Retinal pigment epithelial cell (primary cell): ENCODE results near the gene CCT8L2.
"Not testable (repeated sequence)": the region's sequence is repeated elsewhere in the genome, so short reads cannot be mapped to it uniquely, and the experiment has no call there.

Experiments used
- DNase-seq: peaks from one replicate; pipeline ENCODE4 v3.0.0-alpha.2; 2010; ENCODE audit warnings: low read depth
- H3K4me3 ChIP-seq: 2 replicates; pipeline ENCODE4 v1.5.1; 2011; ENCODE audit warnings: mild to moderate bottlenecking, low read length, control low read depth, moderate library complexity
- TF ChIP-seq, protein P1 (sequence below): conservative IDR thresholded peaks from 2 replicates; pipeline ENCODE4 v1.5.1; 2011; ENCODE audit warnings: low read depth, low read length, control low read depth, inconsistent platforms

Gene CCT8L2

DNA sequence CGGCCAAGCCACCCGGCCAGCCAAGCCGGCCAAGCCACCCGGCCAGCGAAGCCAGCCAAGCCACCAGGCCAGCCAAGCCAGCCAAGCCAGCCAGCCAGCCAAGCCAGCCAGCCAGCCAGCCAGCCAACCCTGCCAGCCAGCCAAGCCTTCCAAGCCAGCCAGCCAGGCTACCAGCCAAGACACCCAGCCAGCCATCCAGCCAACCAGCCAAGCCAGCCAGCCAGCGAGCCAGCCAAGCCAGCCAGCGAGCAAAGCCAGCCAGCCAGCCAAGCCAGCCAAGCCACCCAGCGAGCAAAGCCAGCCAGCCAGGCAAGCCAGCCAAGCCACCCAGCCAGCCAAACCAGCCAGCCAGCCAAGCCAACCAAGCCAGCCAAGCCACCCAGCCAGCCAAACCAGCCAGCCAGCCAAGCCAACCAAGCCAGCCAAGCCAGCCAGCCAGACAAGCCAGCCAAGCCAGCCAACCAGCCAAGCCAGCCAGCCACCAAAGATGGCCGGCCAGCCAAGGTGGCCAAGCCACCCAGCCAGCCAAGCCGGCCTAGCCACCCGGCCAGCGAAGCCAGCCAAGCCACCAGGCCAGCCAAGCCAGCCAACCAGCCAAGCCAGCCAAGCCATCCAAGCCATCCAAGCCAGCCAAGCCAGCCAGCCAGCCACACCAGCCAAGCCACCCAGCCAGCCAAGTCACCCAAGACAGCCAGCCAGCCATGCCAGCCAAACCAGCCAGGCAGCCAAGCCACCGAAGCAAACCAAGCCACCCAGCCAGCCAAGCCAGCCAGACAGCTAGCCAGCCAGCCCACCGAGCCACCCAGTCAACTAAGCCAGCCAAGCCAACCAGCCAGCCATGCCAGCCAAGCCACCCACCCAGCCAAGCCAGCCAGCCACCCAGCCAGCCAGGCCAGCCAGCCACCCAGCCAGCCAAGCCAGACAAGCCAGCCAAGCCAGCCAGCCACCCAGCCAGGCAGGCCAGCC is 28.8 kb downstream of the CCT8L2 start:
- DNase-seq, result no peak
- H3K4me3 ChIP-seq, result no peak overlapping the region
- TF ChIP-seq, protein P1, sequence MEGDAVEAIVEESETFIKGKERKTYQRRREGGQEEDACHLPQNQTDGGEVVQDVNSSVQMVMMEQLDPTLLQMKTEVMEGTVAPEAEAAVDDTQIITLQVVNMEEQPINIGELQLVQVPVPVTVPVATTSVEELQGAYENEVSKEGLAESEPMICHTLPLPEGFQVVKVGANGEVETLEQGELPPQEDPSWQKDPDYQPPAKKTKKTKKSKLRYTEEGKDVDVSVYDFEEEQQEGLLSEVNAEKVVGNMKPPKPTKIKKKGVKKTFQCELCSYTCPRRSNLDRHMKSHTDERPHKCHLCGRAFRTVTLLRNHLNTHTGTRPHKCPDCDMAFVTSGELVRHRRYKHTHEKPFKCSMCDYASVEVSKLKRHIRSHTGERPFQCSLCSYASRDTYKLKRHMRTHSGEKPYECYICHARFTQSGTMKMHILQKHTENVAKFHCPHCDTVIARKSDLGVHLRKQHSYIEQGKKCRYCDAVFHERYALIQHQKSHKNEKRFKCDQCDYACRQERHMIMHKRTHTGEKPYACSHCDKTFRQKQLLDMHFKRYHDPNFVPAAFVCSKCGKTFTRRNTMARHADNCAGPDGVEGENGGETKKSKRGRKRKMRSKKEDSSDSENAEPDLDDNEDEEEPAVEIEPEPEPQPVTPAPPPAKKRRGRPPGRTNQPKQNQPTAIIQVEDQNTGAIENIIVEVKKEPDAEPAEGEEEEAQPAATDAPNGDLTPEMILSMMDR, result no peak

DNA sequence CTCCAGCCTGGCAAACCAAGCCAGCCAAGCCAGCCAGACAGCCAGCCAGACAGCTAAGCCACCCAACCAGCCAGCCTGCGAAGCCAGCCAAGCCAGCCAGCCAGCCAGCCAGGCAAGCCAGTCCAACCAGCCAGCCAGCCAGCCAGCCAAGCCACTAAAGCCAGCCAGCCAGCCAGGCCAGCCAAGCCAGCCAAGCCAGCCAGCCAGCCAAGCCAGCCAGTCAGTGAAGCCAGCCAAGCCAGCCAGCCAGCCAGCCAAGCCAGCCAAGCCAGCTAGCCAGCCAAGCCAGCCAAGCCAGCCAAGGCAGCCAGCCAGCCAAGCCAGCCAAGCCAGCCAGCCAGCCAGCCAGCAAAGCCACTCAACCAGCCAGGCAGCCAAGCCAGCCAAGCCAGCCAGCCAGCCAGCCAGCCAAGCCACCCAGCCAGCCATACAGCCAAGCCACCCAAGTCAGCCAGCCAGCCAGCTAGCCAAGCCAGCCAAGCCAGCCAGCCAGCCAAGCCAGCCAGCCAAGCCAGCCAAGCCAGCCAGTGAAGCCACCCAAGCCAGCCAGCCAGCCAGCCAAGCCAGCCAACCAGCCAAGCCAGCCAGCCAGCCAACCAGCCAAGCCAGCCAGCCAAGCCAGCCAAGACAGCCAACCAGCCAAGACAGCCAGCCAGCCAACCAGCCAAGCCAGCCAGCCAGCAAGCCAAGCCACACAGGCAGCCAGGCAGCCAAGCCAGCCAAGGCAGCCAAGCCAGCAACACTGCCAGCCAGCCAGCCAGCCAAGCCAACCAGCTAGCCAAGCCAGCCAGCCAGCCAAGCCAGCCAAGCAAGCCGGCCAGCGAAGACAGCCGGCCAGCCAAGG is 29.7 kb downstream of the CCT8L2 start:
- TF ChIP-seq, protein P1, result no peak

DNA sequence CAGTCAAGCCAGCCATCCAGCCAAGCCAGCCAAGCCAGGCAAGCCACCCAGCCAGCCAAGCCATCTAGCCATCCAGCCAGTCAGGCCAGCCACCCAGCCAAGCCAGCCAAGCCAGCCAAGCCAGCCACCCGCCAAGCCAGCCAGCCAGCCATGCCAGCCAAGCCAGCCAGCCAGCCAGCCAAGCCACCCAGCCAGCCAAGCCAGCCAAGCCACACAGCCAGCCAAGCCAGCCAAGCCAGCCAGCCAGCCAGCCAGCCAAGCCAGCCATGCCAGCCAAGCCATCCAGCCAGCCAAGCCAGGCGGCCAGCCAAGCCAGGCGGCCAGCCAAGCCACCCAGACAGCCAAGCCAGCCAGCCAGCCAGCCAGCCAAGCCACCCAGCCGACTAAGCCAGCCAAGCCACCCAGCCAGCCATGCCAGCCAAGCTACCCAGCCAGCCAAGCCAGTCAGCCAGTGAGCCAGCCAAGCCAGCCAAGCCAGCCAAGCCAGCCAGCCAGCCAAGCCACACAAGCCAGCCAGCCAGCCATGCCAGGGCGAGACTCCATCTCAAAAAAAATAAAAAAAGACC is 31.4 kb downstream of the CCT8L2 start:
- not testable (repeated sequence) for DNase-seq, H3K4me3 ChIP-seq

More for the DNA sequence above, 29.7 kb downstream of the CCT8L2 start:
- DNase-seq, result no peak
- no peak overlapping the region for H3K4me3 ChIP-seq

DNA sequence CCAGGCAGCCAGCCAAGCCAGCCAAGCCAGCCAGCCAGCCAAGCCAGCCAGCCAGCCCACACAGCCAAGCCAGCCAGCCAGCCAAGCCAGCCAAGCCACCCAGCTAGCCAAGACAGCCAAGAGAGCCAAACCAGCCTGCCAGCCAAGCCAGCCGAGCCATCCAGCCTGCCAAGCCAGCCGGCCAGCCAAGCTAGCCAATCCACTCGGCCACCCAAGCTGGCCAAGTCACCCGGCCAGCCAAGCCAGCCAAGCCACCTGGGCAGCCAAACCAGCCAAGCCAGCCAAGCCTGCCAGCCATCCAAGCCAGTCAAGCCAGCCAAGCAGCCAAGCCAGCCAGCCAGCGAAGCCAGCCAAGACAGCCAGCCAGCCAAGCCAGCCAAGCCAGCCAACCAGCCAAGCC is 32.0 kb downstream of the CCT8L2 start:
- not testable (repeated sequence) for H3K4me3 ChIP-seq, DNase-seq

DNA sequence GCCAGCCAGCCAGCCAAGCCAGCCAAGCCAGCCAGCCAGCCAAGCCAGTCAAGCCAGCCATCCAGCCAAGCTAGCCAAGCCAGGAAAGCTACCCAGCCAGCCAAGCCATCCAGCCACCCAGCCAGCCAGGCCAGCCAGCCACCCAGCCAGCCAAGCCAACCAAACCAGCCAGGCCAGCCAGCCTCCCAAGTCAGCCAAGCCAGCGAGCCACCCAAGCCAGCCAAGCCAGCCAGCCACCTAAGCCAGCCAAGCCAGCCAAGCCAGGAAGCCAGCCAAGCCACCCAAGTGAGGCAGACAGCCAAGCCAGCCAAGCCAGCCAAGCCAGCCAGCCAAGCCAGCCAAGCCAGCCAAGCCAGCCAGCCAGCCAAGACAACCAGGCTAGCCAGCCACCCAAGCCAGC is 32.6 kb downstream of the CCT8L2 start:
- H3K4me3 ChIP-seq, DNase-seq: not testable (repeated sequence)

DNA sequence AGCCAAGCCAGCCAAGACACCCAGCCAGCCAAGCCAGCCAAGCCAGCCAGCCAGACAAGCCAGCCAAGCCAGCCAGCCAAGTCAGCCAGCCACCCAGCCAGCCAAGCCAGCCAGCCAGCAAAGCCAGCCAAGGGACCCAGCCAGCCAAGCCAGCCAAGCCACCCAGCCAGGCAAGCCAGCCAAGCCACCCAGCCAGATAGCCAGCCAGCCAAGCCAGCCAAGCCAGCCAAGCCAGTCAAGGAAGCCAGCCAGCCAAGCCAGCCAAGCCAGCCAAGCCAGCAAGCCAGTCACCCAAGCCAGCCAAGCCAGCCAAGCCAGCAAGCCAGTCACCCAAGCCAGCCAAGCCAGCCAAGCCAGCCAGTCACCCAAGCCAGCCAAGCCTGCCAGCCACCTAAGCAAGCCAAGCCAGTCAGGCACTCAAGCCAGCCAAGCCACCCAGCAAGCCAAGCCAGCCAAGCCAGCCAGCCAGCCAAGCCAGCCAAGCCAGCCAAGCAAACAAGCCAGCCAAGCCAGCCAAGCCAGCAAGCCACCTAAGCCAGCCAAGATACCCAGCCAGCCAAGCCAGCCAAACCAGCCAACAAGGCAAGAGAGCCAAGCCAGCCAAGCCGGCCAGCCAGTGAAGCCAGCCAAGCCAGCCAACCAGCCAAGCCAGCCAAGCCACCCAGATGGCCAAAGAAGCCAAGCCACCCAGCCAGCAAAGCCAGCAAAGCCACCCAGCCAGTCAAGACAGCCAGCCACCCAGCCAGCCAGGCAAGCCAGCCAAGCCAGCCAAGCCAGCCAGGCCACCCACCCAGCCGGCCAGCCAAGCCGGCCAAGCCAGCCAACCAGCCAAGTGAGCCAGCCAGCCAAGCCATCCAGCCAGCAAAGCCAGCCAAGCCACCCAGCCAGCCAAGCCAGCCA is 33.3 kb downstream of the CCT8L2 start:
- TF ChIP-seq, protein P1, result no peak
- DNase-seq, result no peak
- no peak overlapping the region for H3K4me3 ChIP-seq

DNA sequence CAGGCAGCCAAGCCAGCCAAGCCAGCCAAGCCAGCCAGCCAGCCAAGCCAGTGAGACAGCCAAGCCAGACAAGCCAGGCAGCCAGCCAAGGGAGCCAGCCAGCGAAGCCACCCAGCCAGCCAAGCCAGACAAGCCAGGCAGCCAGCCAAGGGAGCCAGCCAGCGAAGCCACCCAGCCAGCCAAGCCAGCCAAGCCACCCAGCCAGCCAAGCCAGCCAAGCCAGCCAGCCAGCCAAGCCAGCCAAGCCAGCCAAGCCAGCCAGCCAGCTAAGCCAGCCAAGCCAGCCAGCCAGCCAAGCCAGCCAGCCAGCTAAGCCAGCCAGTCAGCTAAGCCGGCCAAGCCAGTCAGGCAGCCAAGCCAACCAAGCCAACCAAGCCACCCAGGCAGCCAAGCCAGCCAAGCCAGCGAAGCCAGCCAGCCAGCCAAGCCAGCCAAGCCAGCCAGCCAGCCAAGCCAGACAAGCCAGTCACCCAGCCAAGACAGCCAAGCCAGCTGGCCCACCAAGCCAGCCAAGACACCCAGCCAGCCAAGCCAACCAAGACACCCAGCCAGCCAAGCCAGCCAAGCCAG is 34.1 kb downstream of the CCT8L2 start:
- DNase-seq, H3K4me3 ChIP-seq: not testable (repeated sequence)

DNA sequence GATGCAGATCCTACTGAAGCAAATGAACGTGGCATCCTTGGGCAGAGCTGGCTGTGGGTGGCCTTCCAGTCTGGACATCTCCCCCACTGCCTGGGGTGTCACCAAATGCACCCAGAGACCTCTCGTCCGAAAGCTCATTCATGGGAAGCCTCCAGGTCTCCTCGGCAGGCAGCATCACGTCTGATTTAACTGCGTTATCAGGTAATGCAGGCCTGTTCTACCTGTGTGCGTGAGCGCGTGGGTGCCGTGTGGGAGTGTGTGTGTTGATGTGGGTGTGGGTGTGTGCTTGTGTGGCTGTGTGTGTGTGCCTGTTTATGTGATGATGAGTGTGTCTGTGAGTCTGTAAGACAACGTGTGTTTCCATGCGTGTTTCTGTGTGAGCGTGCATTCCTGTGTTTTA is 35.1 kb downstream of the CCT8L2 start:
- not testable (repeated sequence) for DNase-seq, H3K4me3 ChIP-seq

DNA sequence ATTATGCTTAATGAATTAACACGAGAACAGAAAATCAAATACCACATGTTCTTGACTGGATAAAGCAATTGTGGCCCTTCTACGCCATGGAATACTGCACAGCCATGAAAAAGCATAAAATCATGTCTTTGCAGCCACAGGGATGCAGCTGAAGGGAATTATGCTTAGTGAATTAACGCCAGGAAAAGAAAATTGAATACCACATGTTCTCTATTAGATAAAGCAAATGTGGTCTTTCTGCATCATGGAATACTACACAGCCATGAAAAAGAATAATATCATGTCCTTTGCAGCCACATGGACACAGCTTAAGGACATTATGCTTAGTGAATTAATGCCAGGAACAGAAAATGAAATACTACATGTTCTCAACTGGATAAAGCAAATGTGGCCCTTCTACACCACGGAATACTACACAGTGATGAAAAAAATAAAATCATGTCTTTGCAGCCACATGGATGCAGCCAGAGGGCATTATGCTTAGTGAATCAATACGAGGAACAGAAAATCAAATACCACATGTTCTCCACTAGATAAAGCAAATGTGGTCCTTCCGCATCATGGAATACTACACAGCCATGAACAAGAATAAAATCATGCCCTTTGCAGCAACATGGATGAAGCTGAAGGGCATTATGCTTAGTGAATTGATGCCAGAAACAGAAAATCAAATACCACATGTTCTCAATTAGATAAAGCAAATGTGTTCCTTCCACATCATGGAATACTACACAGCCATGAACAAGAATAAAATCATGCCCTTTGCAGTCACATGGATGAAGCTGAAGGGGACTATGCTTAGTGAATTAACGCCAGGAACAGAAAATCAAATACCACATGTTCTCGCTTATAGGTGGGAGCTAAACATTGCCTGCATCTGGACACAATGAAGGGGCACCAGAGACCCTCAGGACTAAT is 37.3 kb downstream of the CCT8L2 start:
- not testable (repeated sequence) for H3K4me3 ChIP-seq, DNase-seq

DNA sequence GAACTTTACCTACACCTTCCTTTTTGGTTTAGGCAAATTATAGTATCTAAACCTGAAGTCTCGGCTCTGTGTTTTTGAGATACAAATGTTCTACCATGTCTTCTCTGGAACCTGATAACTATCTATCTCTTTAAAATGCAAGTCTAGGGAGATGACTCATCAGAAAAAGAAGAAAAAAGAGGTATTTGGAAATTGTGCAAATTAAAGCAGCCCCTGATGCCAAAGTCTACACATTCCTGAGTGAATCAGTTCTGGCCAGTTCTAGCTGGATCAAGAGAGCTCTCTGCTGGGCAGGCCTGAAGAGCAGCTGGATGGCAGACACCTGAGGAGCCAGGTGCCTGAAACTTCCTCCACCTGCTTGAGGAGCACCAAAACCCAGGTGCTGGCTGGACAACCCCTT is 49.3 kb downstream of the CCT8L2 start:
- not testable (repeated sequence) for H3K4me3 ChIP-seq, DNase-seq
